ENCODE results near the gene CCDC197.

- TF ChIP-seq ZBTB20 (tag by site-specific recombination; IDR thresholded peaks at IDR 0.05): no peak
- TF ChIP-seq CTCF (tag by site-specific recombination; IDR thresholded peaks at IDR 0.05): no peak
- TF ChIP-seq ZNF324 (tag by site-specific recombination; IDR thresholded peaks at IDR 0.05): no peak
- TF ChIP-seq ZNF211 (tag by site-specific recombination; IDR thresholded peaks at IDR 0.05; ENCODE audit: low read depth): no peak
- TF ChIP-seq ELK4 (IDR thresholded peaks at IDR 0.05; ENCODE audit: borderline replicate concordance, low read depth, low read length): no peak
- TF ChIP-seq ZNF645 (tag by site-specific recombination; IDR thresholded peaks at IDR 0.05): no peak
- no peak for TF ChIP-seq KLF16 (tag by site-specific recombination; IDR thresholded peaks at IDR 0.05)
- no peak for TF ChIP-seq ZNF707 (tag by site-specific recombination; IDR thresholded peaks at IDR 0.05)
- no peak for TF ChIP-seq ZNF280C (tag by site-specific recombination; IDR thresholded peaks at IDR 0.05)
- TF ChIP-seq ZFP3 (tag by site-specific recombination; IDR thresholded peaks at IDR 0.05; ENCODE audit: low read depth): no peak
- TF ChIP-seq ATF2 (tag by site-specific recombination; IDR thresholded peaks at IDR 0.05; ENCODE audit: low read depth): no peak
- no peak for TF ChIP-seq PBX3 (CRISPR knock-in tag; IDR thresholded peaks at IDR 0.05)
Observed at GRCh38 chr14:94052662-94053061, 55.6 kb downstream of the CCDC197 start.
